ENCODE data around the gene IL1RN.

GRCh38 chr2:113179446-113180045 is 52.1 kb downstream of the IL1RN start:
- no peak for TF ChIP-seq CTCF (IDR thresholded peaks at IDR 0.05)
- no peak for TF ChIP-seq POLR2A (IDR thresholded peaks at IDR 0.05)

Data from testis (tissue), 2 donors.